Caco-2 (cell line): ENCODE measurements around the gene MRM2. TPM values are rescaled to one million over a fixed set of nuclear protein-coding genes. Genes with fewer than 3 reads are reported as not detected.

ENCODE experiments used
- BruUV-seq: library from RNA; stranded (reverse); fragments of 400-500 nt; replicated peaks from 2 replicates; lab custom pipeline; 2021; lab: Mats Ljungman, UMichigan
- CTCF ChIA-PET: fragments of 300-600 bp; sonication (Branson Sonifier 250); formaldehyde crosslinking; loops from one replicate; lab custom pipeline; 2022; ENCODE audit warnings: antibody characterized with exemption; lab: Charles Lee
- POLR2A ChIA-PET: fragments of 300-600 bp; sonication (Branson Sonifier 250); formaldehyde crosslinking; loops from one replicate; lab custom pipeline; 2022; ENCODE audit warnings: antibody characterized with exemption; lab: Charles Lee
- DNase-seq, 2 experiments: peaks; one replicate each; pipeline versions ENCODE4 v3.0.0 to v3.0.0-alpha.2; 2020 to 2022
- H3K27me3 ChIP-seq: replicated peaks from 2 replicates; pipeline ENCODE4 v1.6.0; 2011; ENCODE audit warnings: low read length; ENCODE audit not compliant: control insufficient read depth, insufficient read depth
- H3K36me3 ChIP-seq: 2 replicates; pipeline ENCODE4 v1.5.1; 2011; ENCODE audit warnings: low read length; ENCODE audit not compliant: control insufficient read depth, insufficient read depth
- H3K4me1 ChIP-seq: fragments of 250-450 bp; sonication (Bioruptor Pico); 2 replicates; pipeline ENCODE4 v1.5.1; 2020; ENCODE audit warnings: mild to moderate bottlenecking
- H3K4me3 ChIP-seq: 2 replicates; pipeline ENCODE4 v1.5.1; 2011; ENCODE audit warnings: low read depth, mild to moderate bottlenecking, control low read depth, low read length
- H3K9me3 ChIP-seq: fragments of 250-450 bp; sonication (Bioruptor Pico); 2 replicates; pipeline ENCODE4 v1.5.1; 2020; ENCODE audit warnings: mild to moderate bottlenecking, moderate library complexity
- H3K27ac Mint-ChIP-seq: one replicate; pipeline ENCODE4 v1.8.0; 2022; ENCODE audit warnings: mixed read lengths; ENCODE audit not compliant: unreplicated experiment
- H3K27me3 Mint-ChIP-seq: one replicate; pipeline ENCODE4 v1.8.0; 2022; ENCODE audit warnings: mixed read lengths; ENCODE audit not compliant: insufficient read depth, unreplicated experiment
- H3K36me3 Mint-ChIP-seq: one replicate; pipeline ENCODE4 v1.8.0; 2022; ENCODE audit warnings: mild to moderate bottlenecking, mixed read lengths; ENCODE audit not compliant: insufficient read depth, unreplicated experiment
- H3K4me1 Mint-ChIP-seq: one replicate; pipeline ENCODE4 v1.8.0; 2022; ENCODE audit warnings: low read depth, mixed read lengths; ENCODE audit not compliant: unreplicated experiment
- H3K4me3 Mint-ChIP-seq: one replicate; pipeline ENCODE4 v1.8.0; 2022; ENCODE audit warnings: mild to moderate bottlenecking, moderate library complexity, mixed read lengths; ENCODE audit not compliant: unreplicated experiment
- H3K9me3 Mint-ChIP-seq: one replicate; pipeline ENCODE4 v1.8.0; 2022; ENCODE audit warnings: mixed read lengths; ENCODE audit not compliant: unreplicated experiment
- CTCF ChIP-seq, 2 experiments: fragments of 200-600 bp in 1 of 2; IDR thresholded peaks; 1 replicate in 1 of 2; 2 replicates in 1 of 2; pipeline versions ENCODE4 v1.5.1 to v1.8.0; 2011 to 2022; ENCODE audit warnings: antibody characterized with exemption in 1 of 2, control low read depth in 1 of 2, inconsistent platforms in 1 of 2, low read depth in 1 of 2, low read length in 1 of 2, mild to moderate bottlenecking in 1 of 2, moderate library complexity in 1 of 2; ENCODE audit not compliant: insufficient read depth in 1 of 2, severe bottlenecking in 1 of 2, unreplicated experiment in 1 of 2
- intact Hi-C: fragments of 100-400 bp; cut with micrococcal nuclease; formaldehyde crosslinking; loops from one replicate; pipeline ENCODE4 v1.10.0; 2022; ENCODE audit not compliant: unreplicated experiment
- total RNA-seq: library from RNA; stranded (reverse); gene quantifications from 2 replicates; pipeline ENCODE4 v1.2.3, GENCODE V29; 2022

The MRM2 gene
- total RNA-seq, 1 experiment from 2014 or later, result 48.8 TPM

- ChIA-PET CTCF (no interaction called here), POLR2A (no interaction called here)
- peaks cover 44% of the 10 kb centered on the region for H3K36me3 Mint-ChIP-seq
- H3K36me3 ChIP-seq, result 0 out of 2 replicates have a peak, but pooled peaks cover 2% of the 10 kb centered on the region
- no peaks in the 10 kb centered on the region for H3K9me3 Mint-ChIP-seq
- peaks cover 19% of the 10 kb centered on the region for H3K4me1 Mint-ChIP-seq
- no peak for TF ChIP-seq CTCF (IDR thresholded peaks at IDR 0.05; ENCODE audit: insufficient read depth in 1 of 2, low read depth in 1 of 2, low read length in 1 of 2, severe bottlenecking in 1 of 2, unreplicated experiment in 1 of 2)
- no peaks in the 10 kb centered on the region for H3K4me1 ChIP-seq
- intact Hi-C loops, result no loop called here
- no peaks in the 10 kb centered on the region for H3K9me3 ChIP-seq
- no peaks in the 10 kb centered on the region for H3K27me3 Mint-ChIP-seq
- no peaks in the 10 kb centered on the region for H3K27me3 ChIP-seq
- H3K4me3 Mint-ChIP-seq, result no peak overlapping the region
- DNase-seq, result no peak
- no peak overlapping the region for H3K27ac Mint-ChIP-seq
- H3K4me3 ChIP-seq, result no peak overlapping the region
- BruUV-seq, result no TSS peak
Measured at GRCh38 chr7:2230882-2231281, 11.1 kb downstream of the MRM2 start.

GRCh38 chr7:2230226-2230625 lies 11.8 kb downstream of the MRM2 start:
- ChIA-PET POLR2A (no interaction called here), CTCF (no interaction called here)
- Mint-ChIP-seq H3K27ac (peak overlapping the region; percentile 15), H3K9me3 (no peaks in the 10 kb centered on the region), H3K36me3 (peaks cover 44% of the 10 kb centered on the region), H3K27me3 (no peaks in the 10 kb centered on the region), H3K4me3 (no peak overlapping the region), H3K4me1 (peaks cover 17% of the 10 kb centered on the region)
- Histone ChIP-seq H3K4me1 (no peaks in the 10 kb centered on the region), H3K27me3 (no peaks in the 10 kb centered on the region), H3K9me3 (no peaks in the 10 kb centered on the region), H3K4me3 (no peak overlapping the region), H3K36me3 (0 out of 2 replicates have a peak, but pooled peaks cover 2% of the 10 kb centered on the region)
- no peak for DNase-seq
- no peak for TF ChIP-seq CTCF (IDR thresholded peaks at IDR 0.05; ENCODE audit: insufficient read depth in 1 of 2, low read depth in 1 of 2, low read length in 1 of 2, severe bottlenecking in 1 of 2, unreplicated experiment in 1 of 2)
- BruUV-seq, result no TSS peak
- intact Hi-C loops, result no loop called here

GRCh38 chr7:2229467-2229866 lies 12.5 kb downstream of the MRM2 start:
- Mint-ChIP-seq H3K9me3 (no peaks in the 10 kb centered on the region), H3K4me1 (peaks cover 9% of the 10 kb centered on the region), H3K4me3 (no peak overlapping the region), H3K27me3 (no peaks in the 10 kb centered on the region), H3K36me3 (peaks cover 41% of the 10 kb centered on the region), H3K27ac (peak overlapping the region; percentile 15)
- Histone ChIP-seq H3K27me3 (no peaks in the 10 kb centered on the region), H3K36me3 (0 out of 2 replicates have a peak, but pooled peaks cover 2% of the 10 kb centered on the region), H3K9me3 (no peaks in the 10 kb centered on the region), H3K4me1 (no peaks in the 10 kb centered on the region), H3K4me3 (no peak overlapping the region)
- intact Hi-C loops, result no loop called here
- POLR2A ChIA-PET, result no interaction called here
- no peak for DNase-seq
- no peak for TF ChIP-seq CTCF (IDR thresholded peaks at IDR 0.05; ENCODE audit: insufficient read depth in 1 of 2, low read depth in 1 of 2, low read length in 1 of 2, severe bottlenecking in 1 of 2, unreplicated experiment in 1 of 2)
- CTCF ChIA-PET, result no interaction called here
- TSS peak; percentile 9 for BruUV-seq
